Neural progenitor cell (in vitro differentiated cells): ENCODE results near the gene NADSYN1.

Experiments
- EZH2 ChIP-seq: fragments of 200-600 bp; sonication (generic); IDR thresholded peaks from 2 replicates; pipeline ENCODE4 v1.6.1; 2017; ENCODE audit warnings: antibody characterized with exemption, mild to moderate bottlenecking, moderate library complexity
- TF ChIP-seq, protein P1 (sequence below): fragments of 200-600 bp; sonication (generic); IDR thresholded peaks from 2 replicates; pipeline ENCODE4 v1.5.1; 2017; ENCODE audit warnings: antibody characterized with exemption, mild to moderate bottlenecking

DNA sequence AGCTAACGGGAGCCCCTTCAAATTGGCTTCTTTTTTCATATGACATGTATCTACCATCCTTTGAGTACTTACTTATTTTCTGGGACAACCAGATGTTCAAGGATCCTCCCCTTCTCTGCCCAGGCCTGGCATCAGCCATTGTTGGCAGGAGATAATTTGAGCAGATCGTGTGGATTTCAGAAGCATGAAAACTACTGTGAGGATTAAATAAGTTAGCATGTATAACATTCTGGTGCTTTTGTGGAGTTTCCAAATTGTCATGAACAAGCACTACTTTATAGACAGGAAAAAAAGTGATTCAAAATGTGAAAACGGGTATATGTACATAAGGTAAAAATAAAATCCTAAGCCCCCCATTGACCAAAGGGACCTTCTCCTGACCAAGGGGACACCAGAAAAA, 2.1 kb upstream of the NADSYN1 start:
- TF ChIP-seq, protein P1, sequence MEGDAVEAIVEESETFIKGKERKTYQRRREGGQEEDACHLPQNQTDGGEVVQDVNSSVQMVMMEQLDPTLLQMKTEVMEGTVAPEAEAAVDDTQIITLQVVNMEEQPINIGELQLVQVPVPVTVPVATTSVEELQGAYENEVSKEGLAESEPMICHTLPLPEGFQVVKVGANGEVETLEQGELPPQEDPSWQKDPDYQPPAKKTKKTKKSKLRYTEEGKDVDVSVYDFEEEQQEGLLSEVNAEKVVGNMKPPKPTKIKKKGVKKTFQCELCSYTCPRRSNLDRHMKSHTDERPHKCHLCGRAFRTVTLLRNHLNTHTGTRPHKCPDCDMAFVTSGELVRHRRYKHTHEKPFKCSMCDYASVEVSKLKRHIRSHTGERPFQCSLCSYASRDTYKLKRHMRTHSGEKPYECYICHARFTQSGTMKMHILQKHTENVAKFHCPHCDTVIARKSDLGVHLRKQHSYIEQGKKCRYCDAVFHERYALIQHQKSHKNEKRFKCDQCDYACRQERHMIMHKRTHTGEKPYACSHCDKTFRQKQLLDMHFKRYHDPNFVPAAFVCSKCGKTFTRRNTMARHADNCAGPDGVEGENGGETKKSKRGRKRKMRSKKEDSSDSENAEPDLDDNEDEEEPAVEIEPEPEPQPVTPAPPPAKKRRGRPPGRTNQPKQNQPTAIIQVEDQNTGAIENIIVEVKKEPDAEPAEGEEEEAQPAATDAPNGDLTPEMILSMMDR = no peak
- no peak for TF ChIP-seq EZH2
